Measurements from ENCODE around the gene C1orf232. TPM values are rescaled to one million over a fixed set of nuclear protein-coding genes. Genes with fewer than 3 reads are reported as not detected.

The C1orf232 gene
- total and polyA plus RNA-seq, 2 of the 13 experiments (the other 11 are each of a cell fraction or from before 2014, with no cell fraction given), result not detected

GRCh38 chr1:26164036-26164860, 4.5 kb downstream of the C1orf232 start (continued):
- TF ChIP-seq ZHX1 (CRISPR knock-in tag; IDR thresholded peaks at IDR 0.05; ENCODE audit: low read depth) (no peak), SIN3A (IDR thresholded peaks at IDR 0.05; ENCODE audit: borderline replicate concordance, low read depth, low read length) (no peak), ZFP37 (CRISPR knock-in tag; IDR thresholded peaks at IDR 0.05; ENCODE audit: borderline replicate concordance) (no peak), CTCF (CRISPR knock-in tag; IDR thresholded peaks at IDR 0.05) (peak; percentile 68), RNF219 (CRISPR knock-in tag; IDR thresholded peaks at IDR 0.05) (no peak), SNAPC2 (CRISPR knock-in tag; IDR thresholded peaks at IDR 0.05) (no peak), PREB (CRISPR knock-in tag; IDR thresholded peaks at IDR 0.05) (no peak), ELF1 (CRISPR knock-in tag; IDR thresholded peaks at IDR 0.05) (no peak), ZNF275 (CRISPR knock-in tag; IDR thresholded peaks at IDR 0.05; ENCODE audit: borderline replicate concordance) (0 out of 2 replicates have a peak, but pooled peaks have one; percentile 30), ZNF639 (CRISPR knock-in tag; conservative IDR thresholded peaks at IDR 0.05) (no peak), ZSCAN29 (CRISPR knock-in tag; conservative IDR thresholded peaks at IDR 0.05) (no peak), SAP130 (CRISPR knock-in tag; IDR thresholded peaks at IDR 0.05; ENCODE audit: low read depth) (0 out of 2 replicates have a peak, but pooled peaks have one; percentile 12), PRMT3 (CRISPR knock-in tag; IDR thresholded peaks at IDR 0.05; ENCODE audit: borderline replicate concordance, low read depth) (no peak)

Data from HepG2 (cell line).